Mesenteric fat pad (tissue), 1 donor: ENCODE data around the gene ROR2. TPM values are rescaled to one million over a fixed set of nuclear protein-coding genes. Genes with fewer than 3 reads are reported as not detected.
A peak's percentile ranks its signal among the peaks of the same experiment; 100 is the strongest.

Source experiments
- DNase-seq: peaks from one replicate; pipeline ENCODE4 v3.0.0-alpha.2; 2020; ENCODE audit warnings: low spot score
- total RNA-seq: library from RNA; stranded (reverse); fragmentation: NEBNext Ultra II Directional; extraction: Animal tissue kit (Norgen Biotek cat#: 25700); gene quantifications from one replicate; pipeline ENCODE4 v1.2.1, GENCODE V29; 2021
- donor health status: DM: yes; HTN: yes; CAD: no.

The ROR2 gene
- total RNA-seq, 1 donor from 2014 or later: 9.5 TPM

- DNase-seq: peak; percentile 77
Observed at GRCh38 chr9:91778031-91778430, 172.0 kb downstream of the ROR2 start.

- DNase-seq: no peak
Observed at GRCh38 chr9:91777292-91777830, 172.7 kb downstream of the ROR2 start.

GRCh38 chr9:91776409-91777291 lies 173.4 kb downstream of the ROR2 start:
- peak; percentile 26 for DNase-seq

GRCh38 chr9:91775708-91776028 lies 174.4 kb downstream of the ROR2 start:
- DNase-seq: no peak

GRCh38 chr9:91775011-91775707 lies 174.9 kb downstream of the ROR2 start:
- DNase-seq: peak; percentile 90

- no peak for DNase-seq
Observed at GRCh38 chr9:91773156-91773555, 176.9 kb downstream of the ROR2 start.

GRCh38 chr9:91771864-91772263 lies 178.2 kb downstream of the ROR2 start:
- DNase-seq: peak; percentile 35

- DNase-seq: peak; percentile 33
Observed at GRCh38 chr9:91771027-91771426, 179.0 kb downstream of the ROR2 start.

GRCh38 chr9:91770229-91770628 lies 179.8 kb downstream of the ROR2 start:
- peak; percentile 72 for DNase-seq

- peak; percentile 72 for DNase-seq
Observed at GRCh38 chr9:91768977-91769916, 180.8 kb downstream of the ROR2 start.

GRCh38 chr9:91768507-91768906 lies 181.5 kb downstream of the ROR2 start:
- DNase-seq: peak; percentile 79

GRCh38 chr9:91766315-91767069 lies 183.5 kb downstream of the ROR2 start:
- DNase-seq: no peak

GRCh38 chr9:91765296-91765695 lies 184.7 kb downstream of the ROR2 start:
- no peak for DNase-seq

GRCh38 chr9:91764661-91765060 lies 185.4 kb downstream of the ROR2 start:
- no peak for DNase-seq

- no peak for DNase-seq
Observed at GRCh38 chr9:91761362-91761761, 188.7 kb downstream of the ROR2 start.

GRCh38 chr9:91760906-91761305 lies 189.1 kb downstream of the ROR2 start:
- no peak for DNase-seq

- DNase-seq: no peak
Observed at GRCh38 chr9:91758491-91758981, 191.5 kb downstream of the ROR2 start.

GRCh38 chr9:91757782-91758181 lies 192.2 kb downstream of the ROR2 start:
- no peak for DNase-seq

- no peak for DNase-seq
Observed at GRCh38 chr9:91756510-91756780, 193.6 kb downstream of the ROR2 start.

- DNase-seq: no peak
Observed at GRCh38 chr9:91755761-91756509, 194.1 kb downstream of the ROR2 start.
